Inflammatory macrophage (primary cell): Measurements from ENCODE around the gene PPP2R2D.
"Not testable (repeated sequence)": the region's sequence is repeated elsewhere in the genome, so short reads cannot be mapped to it uniquely, and the experiment has no call there.

Experiments used
- DNase-seq, 2 donors: peaks; one replicate each; pipeline ENCODE4 v3.0.0-alpha.2; 2020 to 2022

Gene PPP2R2D

DNA sequence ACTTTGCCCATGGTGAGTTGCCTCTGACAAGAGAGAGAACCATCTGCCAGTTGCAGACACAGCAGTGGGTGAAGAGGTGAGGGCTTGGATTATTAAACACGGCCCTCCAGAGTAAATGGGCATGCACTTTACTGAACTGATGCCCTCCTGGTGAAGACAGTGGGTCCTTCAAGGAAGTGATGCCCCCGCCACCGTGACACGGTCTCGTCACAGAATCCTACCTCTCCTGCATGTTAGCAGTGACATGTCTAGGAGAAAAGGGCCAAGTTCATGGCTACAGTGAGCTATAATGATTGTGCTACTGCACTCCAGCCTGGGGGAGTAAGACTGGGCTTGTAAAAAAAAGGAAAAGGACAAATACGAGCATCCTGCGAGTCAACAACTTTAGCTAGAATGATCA, 78.5 kb downstream of the PPP2R2D start:
- no peak for DNase-seq

DNA sequence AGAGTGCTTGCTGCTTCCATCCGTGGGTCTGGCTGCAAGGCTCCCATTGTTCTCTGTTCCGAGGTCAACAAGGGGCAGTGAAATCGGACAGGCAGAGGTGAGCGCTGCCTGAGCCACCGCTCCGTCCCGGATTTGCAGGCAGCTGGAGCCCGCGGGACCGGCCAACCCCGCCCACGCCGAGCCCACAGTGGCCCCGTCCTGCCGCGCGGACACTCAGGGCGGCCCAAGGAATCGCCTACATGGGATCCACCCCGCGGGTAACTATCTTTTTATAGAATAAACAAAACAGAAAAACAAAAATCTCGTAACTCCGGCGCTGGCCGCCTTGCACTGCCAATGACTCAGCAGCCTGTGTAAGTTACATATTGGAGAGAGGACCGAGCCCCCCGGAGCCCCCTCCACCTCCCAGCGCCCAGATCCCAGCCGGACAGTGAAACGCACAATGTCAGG, 79.0 kb downstream of the PPP2R2D start:
- DNase-seq, result no peak

DNA sequence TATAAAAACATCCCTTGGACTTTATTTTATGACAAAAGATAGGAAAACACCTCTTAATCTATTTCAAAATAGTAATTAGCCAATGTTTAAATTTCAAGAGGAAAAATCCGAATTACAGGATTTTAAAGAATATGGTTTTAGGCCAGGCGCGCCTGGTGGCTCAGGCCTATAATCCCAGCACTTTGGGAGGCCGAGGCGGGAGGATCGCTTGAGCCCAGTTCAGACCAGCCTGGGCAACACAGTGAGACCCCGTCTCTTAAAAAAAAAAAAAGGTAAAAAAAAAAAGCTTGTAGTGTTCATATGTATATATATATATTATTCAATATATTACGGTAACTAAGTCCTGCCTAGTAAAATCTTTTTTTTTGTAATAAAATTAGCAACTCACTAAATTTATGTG, 79.5 kb downstream of the PPP2R2D start:
- DNase-seq, result no peak

- DNase-seq, result no peak
Observed at GRCh38 chr10:131980761-131981428, 80.1 kb downstream of the PPP2R2D start.

DNA sequence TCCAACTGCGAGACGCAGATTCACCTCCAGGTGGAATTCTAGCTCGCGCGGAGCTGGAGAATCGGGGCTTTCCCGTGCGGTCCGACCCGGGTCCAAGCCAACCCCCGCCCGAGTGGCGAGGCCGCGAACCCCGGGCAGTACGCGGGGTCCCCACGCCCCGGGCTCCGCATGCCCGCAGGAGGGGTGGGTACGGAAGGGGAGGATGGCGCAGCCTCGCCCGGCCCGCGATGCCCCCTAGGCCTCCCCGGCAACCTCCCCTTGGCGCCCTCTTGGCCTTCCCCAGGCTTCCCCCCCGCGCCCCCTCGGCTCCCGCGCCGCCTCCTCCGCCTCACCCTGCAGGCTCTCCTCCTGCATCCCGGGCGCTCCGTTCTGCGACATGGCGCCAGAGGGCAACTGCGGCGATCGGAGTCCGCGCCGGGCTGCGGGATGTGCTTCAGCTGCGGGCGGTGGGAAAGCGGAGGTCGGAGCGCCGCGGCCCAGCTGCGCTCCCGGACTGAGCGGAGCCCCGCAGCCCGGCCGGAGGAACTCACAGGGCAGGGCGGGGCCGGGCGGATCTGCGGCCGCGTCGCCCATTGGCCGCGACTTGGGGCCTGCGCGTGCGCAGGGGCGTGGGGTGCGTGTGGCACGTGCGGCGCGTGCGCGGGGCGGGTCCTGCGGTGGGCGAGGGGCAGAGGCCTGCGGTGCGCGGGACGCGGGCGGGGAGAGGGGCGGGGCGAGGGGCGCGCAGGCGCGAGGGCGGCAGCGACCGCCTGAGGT, 80.8 kb downstream of the PPP2R2D start, which contains the start of gene BNIP3:
Gene BNIP3 (minus strand): TSS at position 495 of the 756 bp plus-strand sequence. CDS start 117 bp downstream, at position 378.
- DNase-seq, result peak; percentile 74 to 81

- DNase-seq, result no peak
Observed at GRCh38 chr10:131982185-131982756, 81.5 kb downstream of the PPP2R2D start.

- DNase-seq, result no peak
Observed at GRCh38 chr10:131982796-131983195, 82.0 kb downstream of the PPP2R2D start.

GRCh38 chr10:131983780-131984179, 83.0 kb downstream of the PPP2R2D start:
- no peak for DNase-seq

- DNase-seq, result not testable (repeated sequence)
Observed at GRCh38 chr10:131986851-131987250, 86.0 kb downstream of the PPP2R2D start.

DNA sequence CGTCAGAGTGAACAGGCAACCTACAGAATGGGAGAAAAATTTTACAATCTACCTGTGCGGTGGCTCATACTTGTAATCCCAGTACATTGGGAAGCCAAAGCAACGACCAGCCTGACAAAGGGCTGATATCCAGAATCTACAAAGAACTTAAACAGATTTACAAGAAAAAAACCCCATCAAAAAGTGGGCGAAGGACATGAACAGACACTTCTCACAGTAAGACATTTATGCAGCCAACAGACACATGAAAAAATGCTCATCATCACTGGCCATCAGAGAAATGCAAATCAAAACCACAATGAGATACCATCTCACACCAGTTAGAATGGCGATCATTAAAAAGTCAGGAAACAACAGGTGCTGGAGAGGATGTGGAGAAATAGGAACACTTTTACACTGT, 86.5 kb downstream of the PPP2R2D start:
- DNase-seq, result not testable (repeated sequence)

DNA sequence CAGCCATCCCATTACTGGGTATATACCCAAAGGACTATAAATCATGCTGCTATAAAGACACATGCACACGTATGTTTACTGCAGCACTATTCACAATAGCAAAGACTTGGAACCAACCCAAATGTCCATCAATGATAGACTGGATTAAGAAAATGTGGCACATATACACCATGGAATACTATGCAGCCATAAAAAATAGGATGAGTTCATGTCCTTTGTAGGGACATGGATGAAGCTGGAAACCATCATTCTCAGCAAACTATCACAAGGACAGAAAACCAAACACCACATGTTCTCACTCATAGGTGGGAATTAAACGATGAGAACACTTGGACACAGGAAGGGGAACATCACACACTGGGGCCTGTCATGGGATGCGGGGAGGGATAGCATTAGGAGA, 87.0 kb downstream of the PPP2R2D start:
- DNase-seq, result not testable (repeated sequence)

DNA sequence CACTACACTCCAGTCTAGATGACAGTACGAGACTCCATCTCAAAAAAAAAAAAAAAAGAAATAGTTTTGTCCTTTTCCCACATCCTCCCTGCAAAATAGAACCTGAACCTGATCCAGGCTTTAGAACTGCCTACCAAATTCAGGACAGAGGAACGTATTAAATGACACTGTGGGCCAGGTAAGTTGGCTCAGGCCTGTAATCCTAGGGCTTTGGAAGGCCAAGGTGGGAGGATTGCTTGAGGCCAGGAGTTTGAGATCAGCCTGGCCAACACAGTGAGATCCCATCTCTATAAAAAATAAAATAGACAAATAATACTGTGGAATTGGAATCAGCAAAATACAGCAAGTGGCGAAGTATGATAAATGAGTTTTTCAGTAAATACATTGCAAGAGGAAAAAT, 90.9 kb downstream of the PPP2R2D start:
- no peak for DNase-seq

- DNase-seq, result no peak
Observed at GRCh38 chr10:131993275-131993674, 92.5 kb downstream of the PPP2R2D start.

DNA sequence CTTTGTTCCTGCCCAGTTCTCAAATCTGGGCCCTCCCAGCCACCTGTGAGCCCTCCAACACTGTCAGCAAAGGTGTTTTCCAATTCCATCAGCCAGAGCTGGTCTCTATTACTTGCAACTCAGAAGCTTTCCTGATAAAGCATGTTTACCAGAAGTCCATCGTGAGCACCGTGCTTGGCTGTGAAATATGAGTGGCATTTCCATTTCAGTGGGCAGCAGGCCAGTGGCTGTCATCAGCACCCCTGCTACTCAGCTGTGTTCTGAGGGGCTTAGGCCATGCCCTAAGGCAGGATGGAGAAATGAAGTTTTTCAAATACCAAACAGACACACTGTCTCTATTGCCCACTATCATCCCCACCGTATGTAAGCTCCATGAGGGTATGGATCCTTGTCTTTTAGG, 93.6 kb downstream of the PPP2R2D start:
- no peak for DNase-seq

DNA sequence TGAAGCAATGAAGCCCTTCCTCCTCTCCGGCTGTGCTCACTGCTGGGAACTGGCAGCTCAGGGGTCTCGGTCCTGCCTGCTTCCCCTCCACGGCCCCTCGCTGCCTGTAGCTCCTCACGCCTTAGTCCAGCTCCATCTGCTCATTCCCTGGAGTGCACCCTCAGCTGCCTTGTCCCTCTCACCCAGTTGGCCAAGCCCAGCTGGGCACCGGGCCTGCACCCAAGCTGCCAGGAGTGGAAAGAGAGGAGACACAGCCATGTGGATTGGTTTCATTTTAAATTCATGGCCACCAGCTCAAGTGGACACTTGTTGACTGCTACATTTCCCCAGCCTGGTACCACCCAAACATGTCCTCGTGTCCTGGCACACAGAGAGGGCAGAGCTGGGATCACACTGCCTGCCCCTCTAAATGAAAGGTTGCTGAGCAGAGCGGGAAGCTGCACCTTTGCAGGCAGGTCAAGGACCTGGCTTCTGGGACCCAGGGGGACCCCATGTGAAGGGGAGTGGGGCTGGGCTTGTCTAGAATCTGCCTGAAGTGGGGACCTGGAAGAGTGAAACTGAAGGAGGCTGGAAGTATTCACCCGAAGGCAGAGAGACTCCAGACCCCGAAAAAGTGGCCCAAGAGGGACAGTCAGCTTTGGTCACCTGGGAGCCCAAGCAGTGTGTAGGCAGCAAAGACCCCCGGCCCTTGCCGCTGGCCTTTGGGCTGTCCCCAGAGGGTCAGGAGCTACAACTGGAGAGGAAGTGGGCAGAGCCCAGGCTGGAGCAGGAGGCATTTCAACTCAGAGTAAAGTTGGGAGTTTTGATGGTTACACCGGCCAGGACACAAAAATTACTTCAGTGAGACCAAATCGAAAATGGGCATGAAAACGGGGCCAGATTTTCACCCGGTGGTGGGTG, 95.9 kb downstream of the PPP2R2D start:
- no peak for DNase-seq

DNA sequence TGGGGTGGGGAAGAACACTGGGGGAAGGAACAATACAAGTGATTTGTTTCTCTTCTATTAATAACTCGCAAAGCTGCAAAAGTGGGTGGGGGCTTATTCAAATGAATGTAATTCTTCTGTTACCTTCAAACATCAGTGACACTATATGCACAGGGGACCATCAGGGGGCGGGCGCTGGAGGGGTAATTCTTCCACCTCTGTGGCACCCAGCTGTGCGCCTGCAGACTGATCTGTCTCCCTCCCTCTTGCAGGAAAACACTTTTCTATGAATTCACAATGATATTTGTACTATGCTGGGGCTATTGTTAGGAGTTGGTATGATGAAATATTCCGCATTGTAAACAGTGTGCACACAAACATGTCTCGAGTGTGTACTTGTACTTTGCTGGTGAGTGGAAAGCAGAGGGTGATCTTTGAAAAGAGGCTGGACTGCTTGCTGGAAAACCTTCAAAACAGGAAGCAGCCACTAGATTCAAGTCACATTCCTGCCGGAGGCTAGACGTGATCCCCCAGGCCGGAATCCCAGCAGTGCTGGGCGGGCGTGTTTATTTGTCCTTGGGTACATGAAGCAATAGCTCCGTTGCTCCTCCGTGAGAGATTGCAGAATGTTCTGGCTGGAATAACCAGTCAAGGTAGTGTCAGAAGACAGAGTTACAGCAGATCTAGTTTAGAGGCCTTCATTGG, 96.7 kb downstream of the PPP2R2D start:
- DNase-seq, result no peak

GRCh38 chr10:131998050-131998844, 97.4 kb downstream of the PPP2R2D start:
- DNase-seq, result no peak

GRCh38 chr10:131998845-131999681, 98.3 kb downstream of the PPP2R2D start:
- DNase-seq, result no peak

DNA sequence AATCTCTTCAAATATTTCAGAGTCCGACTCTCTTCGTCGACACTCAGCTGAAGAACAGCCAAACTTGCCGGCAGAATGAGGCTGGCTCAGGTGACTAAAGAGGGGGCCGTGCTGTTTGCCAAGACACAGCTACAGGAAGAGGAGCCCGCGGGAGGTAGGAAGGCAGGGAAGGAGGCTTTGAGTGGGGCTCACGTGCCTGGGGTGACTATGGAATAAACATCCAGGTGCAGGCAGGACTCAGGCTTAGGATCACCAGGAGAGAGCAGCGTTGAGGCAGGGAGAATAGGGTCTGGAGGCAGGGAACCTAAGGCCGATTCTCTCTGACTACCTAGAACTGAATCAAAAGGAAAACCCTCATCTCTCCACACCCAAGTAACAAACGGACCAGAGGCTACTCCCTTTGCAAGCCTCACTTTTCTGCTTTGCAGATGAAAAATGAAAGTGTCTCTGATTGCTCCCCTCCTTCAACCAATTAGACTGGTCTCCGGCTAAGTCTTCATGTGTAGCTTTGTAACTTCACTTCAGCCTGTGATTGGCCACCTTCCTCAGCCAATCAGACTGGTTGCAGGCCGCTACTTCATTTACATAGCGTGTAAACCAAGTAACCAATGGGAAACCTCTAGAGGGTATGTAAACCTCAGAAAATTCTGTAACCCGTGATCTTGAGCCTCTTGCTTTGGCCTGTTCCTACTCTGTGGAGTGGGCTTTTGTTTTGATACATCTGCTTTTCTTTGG, 100.6 kb downstream of the PPP2R2D start:
- no peak for DNase-seq
